Peyer's patch (tissue), 4 donors: Measurements from ENCODE around the gene ADGRB3. TPM values are rescaled to one million over a fixed set of nuclear protein-coding genes. Genes with fewer than 3 reads are reported as not detected.
"Not testable (repeated sequence)": the region's sequence is repeated elsewhere in the genome, so short reads cannot be mapped to it uniquely, and the experiment has no call there.

Experiments used
- DNase-seq, 3 donors: peaks; one replicate each; pipeline ENCODE4 v3.0.0-alpha.2; 2017 to 2019
- H3K27ac ChIP-seq, 4 donors: fragments of 200-600 bp; sonication (generic); one replicate each; pipeline ENCODE4 v1.5.1; 2016 to 2019
- H3K27me3 ChIP-seq, 2 donors: fragments of 200-600 bp; sonication (generic); one replicate each; pipeline ENCODE4 v1.5.1; 2019
- H3K36me3 ChIP-seq, 3 donors: fragments of 200-600 bp; sonication (generic); one replicate each; pipeline ENCODE4 v1.5.1; 2016 to 2019
- H3K4me1 ChIP-seq, 4 donors: fragments of 200-600 bp; sonication (generic); one replicate each; pipeline ENCODE4 v1.5.1; 2016 to 2019
- H3K4me3 ChIP-seq, 4 donors: fragments of 200-600 bp; sonication (generic); 1 replicate in 3 of 4; 2 replicates in 1 of 4; pipeline ENCODE4 v1.5.1; 2016 to 2019; ENCODE audit warnings: mild to moderate bottlenecking in 1 of 4
- H3K9me3 ChIP-seq, 4 donors: fragments of 200-600 bp; sonication (generic); one replicate each; pipeline ENCODE4 v1.5.1; 2016 to 2019; ENCODE audit warnings: mild to moderate bottlenecking in 1 of 4
- CTCF ChIP-seq, 6 experiments: fragments of 450-650 bp in 4 of 6; fragments of 200-600 bp in 2 of 6; sonication (generic) in 1 of 6; IDR thresholded peaks; one replicate each; pipeline ENCODE4 v1.5.1; 2017 to 2019; ENCODE audit warnings: antibody characterized with exemption in 6 of 6, mild to moderate bottlenecking in 3 of 6, moderate library complexity in 1 of 6
- POLR2A ChIP-seq, 2 donors: fragments of 450-650 bp; IDR thresholded peaks; one replicate each; pipeline ENCODE4 v1.5.1; 2017; ENCODE audit warnings: antibody characterized with exemption in 2 of 2, mild to moderate bottlenecking in 2 of 2, moderate library complexity in 2 of 2
- total RNA-seq, 4 donors: library from RNA; depleted of rRNA; stranded (reverse); fragments of >200 nt; gene quantifications; one replicate each; pipeline ENCODE4 v1.1.0, GENCODE V29; 2016

The ADGRB3 gene
- total RNA-seq, 4 donors from 2014 or later, result 1.2 to 9.9 (median 2.5) TPM

DNA sequence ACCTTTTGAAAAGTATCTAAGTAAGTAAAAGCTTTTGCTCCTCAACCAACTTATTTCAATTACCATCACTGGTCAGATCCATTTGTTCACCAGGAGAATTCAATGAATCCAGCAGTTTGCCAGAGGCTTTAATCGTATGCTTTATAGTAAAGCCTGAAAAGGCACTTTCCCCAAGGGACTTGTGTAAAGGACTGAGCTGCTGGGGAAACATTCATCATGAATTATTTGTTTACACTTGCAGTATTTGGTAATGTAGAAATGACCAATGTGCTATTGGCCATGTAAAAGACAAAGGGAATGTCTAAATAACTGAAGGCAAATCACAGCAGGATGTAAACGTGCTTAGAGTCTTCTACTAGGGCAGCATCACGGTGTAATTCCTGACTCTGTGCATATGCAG lies 471.4 kb downstream of the ADGRB3 start:
- Histone ChIP-seq H3K36me3 (no peaks in the 10 kb centered on the region), H3K4me3 (no peak overlapping the region), H3K27me3 (no peaks in the 10 kb centered on the region), H3K27ac (no peak overlapping the region), H3K9me3 (no peaks in the 10 kb centered on the region), H3K4me1 (no peaks in the 10 kb centered on the region)
- no peak for DNase-seq
- TF ChIP-seq CTCF (IDR thresholded peaks at IDR 0.05), result no peak

GRCh38 chr6:69111301-69111700 lies 476.2 kb downstream of the ADGRB3 start:
- H3K27me3 ChIP-seq, result no peaks in the 10 kb centered on the region
- TF ChIP-seq CTCF (IDR thresholded peaks at IDR 0.05) (no peak), POLR2A (IDR thresholded peaks at IDR 0.05) (no peak)
- no peaks in the 10 kb centered on the region for H3K9me3 ChIP-seq
- DNase-seq, result no peak
- H3K36me3 ChIP-seq, result no peaks in the 10 kb centered on the region
- H3K4me1 ChIP-seq, result no peaks in the 10 kb centered on the region
- H3K27ac ChIP-seq, result no peak overlapping the region
- no peak overlapping the region for H3K4me3 ChIP-seq

DNA sequence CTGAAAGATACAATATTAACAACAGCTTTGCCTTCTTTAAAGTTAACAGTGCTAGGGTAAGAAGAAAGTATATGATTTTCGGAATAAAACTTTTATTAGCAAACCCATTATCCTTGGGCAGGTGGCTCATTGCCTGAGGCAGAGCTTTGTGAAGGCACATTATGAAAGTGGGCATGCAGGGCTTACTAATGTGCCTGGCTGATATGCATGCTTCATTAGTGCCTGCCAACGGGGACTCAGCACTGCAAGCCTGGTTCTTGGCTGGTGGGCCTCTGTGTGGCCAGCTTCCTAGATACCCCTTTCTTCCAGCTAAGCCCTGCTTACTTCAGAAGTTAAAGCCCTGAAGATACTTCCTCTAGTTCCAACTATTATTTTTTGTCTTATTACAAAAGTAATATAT lies 481.6 kb downstream of the ADGRB3 start:
- DNase-seq, result no peak
- TF ChIP-seq POLR2A (IDR thresholded peaks at IDR 0.05) (no peak), CTCF (IDR thresholded peaks at IDR 0.05) (no peak)

DNA sequence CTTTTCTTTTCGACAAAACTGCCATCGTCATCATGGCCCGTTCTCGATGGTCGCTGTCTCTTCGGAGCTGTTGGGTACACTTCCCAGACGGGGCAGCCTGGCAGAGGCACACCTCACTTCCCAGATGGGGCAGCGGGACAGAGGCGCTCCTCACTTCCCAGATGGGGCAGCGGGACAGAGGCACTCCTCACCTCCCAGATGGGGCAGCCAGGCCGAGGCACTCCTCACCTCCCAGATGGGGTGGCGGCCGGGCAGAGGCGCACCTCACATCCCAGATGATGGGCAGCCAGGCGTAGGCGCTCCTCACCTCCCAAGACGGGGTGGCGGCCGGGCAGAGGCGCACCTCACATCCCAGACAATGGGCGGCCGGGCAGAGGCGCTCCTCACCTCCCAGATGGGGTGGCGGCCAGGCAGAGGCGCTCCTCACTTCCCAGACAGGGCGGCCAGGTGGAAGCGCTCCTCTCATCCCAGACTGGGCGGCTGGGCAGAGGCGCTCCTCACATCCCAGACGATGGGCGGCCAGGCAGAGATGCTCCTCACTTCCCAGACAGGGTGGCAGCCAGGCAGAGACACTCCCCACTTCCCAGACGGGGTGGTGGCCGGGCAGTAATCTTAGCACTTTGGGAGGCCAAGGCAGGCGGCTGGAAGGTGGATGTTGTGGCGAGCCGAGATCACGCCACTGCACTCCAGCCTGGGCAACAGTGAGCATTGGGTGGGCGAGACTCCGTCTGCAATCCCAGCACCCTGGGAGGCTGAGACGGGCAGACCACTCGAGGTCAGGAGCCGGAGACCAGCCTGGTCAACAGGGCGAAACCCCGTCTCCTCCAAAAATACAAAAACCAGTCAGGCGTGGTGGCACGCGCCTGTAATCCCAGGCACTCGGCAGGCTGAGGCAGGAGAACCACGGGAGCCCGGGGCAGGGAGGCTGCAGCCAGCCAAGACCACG lies 486.7 kb downstream of the ADGRB3 start:
- H3K27ac ChIP-seq, result not testable (repeated sequence)

More for the DNA sequence above, 481.6 kb downstream of the ADGRB3 start:
- no peaks in the 10 kb centered on the region for H3K36me3 ChIP-seq
- H3K27ac ChIP-seq, result no peak overlapping the region
- no peaks in the 10 kb centered on the region for H3K9me3 ChIP-seq
- no peaks in the 10 kb centered on the region for H3K4me1 ChIP-seq
- no peak overlapping the region for H3K4me3 ChIP-seq
- no peaks in the 10 kb centered on the region for H3K27me3 ChIP-seq

DNA sequence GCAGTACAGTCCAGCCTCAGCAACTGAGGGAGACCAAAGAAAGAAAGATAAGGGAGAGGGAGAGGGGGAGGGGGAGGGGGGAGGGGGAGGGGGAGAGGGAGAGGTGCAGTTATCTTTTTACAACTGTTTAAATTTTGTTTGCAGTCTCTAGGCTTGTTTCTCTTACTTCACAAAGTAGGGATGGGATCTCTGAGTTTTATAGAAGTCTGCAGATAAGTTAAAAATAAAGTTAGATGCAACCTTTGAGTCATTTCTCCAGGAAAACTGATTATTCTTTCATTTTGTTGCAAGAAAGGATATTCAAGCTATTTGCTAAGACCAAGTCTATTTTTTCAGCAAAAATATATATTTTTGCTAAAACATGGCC lies 487.3 kb downstream of the ADGRB3 start:
- no peak overlapping the region for H3K4me3 ChIP-seq
- H3K27ac ChIP-seq, result no peak overlapping the region
- TF ChIP-seq CTCF (IDR thresholded peaks at IDR 0.05), result no peak
- TF ChIP-seq POLR2A (IDR thresholded peaks at IDR 0.05), result no peak
- no peaks in the 10 kb centered on the region for H3K9me3 ChIP-seq
- DNase-seq, result no peak
- H3K4me1 ChIP-seq, result no peaks in the 10 kb centered on the region
- no peaks in the 10 kb centered on the region for H3K27me3 ChIP-seq
- H3K36me3 ChIP-seq, result no peaks in the 10 kb centered on the region

More for the DNA sequence above, 486.7 kb downstream of the ADGRB3 start:
- H3K36me3 ChIP-seq, H3K4me3 ChIP-seq, H3K9me3 ChIP-seq, H3K27me3 ChIP-seq, H3K4me1 ChIP-seq, DNase-seq: not testable (repeated sequence)

- Histone ChIP-seq H3K27ac (no peak overlapping the region), H3K4me1 (no peaks in the 10 kb centered on the region), H3K27me3 (no peaks in the 10 kb centered on the region), H3K9me3 (no peaks in the 10 kb centered on the region), H3K36me3 (no peaks in the 10 kb centered on the region), H3K4me3 (no peak overlapping the region)
- TF ChIP-seq POLR2A (IDR thresholded peaks at IDR 0.05) (no peak), CTCF (IDR thresholded peaks at IDR 0.05) (no peak)
- DNase-seq, result no peak
Measured at GRCh38 chr6:69128411-69128810, 493.3 kb downstream of the ADGRB3 start.
